WERI-Rb-1 (cell line): Measurements from ENCODE around the gene ZMYND19.
A peak's percentile ranks its signal among the peaks of the same experiment; 100 is the strongest.
"Not testable (repeated sequence)": the region's sequence is repeated elsewhere in the genome, so short reads cannot be mapped to it uniquely, and the experiment has no call there.

Experiments
- DNase-seq: peaks from one replicate; pipeline ENCODE4 v3.0.0-alpha.2; 2020
- H3K27ac ChIP-seq: fragments of 250-450 bp; sonication (Bioruptor Pico); 2 replicates; pipeline ENCODE4 v1.5.1; 2020; ENCODE audit warnings: mild to moderate bottlenecking, moderate library complexity
- H3K27me3 ChIP-seq: fragments of 250-450 bp; sonication (Bioruptor Pico); 2 replicates; pipeline ENCODE4 v1.5.1; 2021; ENCODE audit warnings: mild to moderate bottlenecking, low read depth, moderate library complexity; ENCODE audit not compliant: insufficient read depth, severe bottlenecking
- H3K36me3 ChIP-seq: fragments of 250-450 bp; sonication (Bioruptor Pico); 2 replicates; pipeline ENCODE4 v1.5.1; 2020; ENCODE audit warnings: mild to moderate bottlenecking, moderate library complexity
- H3K4me3 ChIP-seq: 2 replicates; pipeline ENCODE4 v1.5.1; 2011; ENCODE audit warnings: low read depth, mild to moderate bottlenecking, control low read depth, low read length
- H3K9me3 ChIP-seq: fragments of 250-450 bp; sonication (Bioruptor Pico); 2 replicates; pipeline ENCODE4 v1.5.1; 2021; ENCODE audit warnings: mild to moderate bottlenecking, moderate library complexity; ENCODE audit not compliant: severe bottlenecking
- CTCF ChIP-seq: IDR thresholded peaks from 2 replicates; pipeline ENCODE4 v1.5.1; 2011; ENCODE audit warnings: low read depth, mild to moderate bottlenecking, control low read depth, inconsistent platforms, low read length

Gene ZMYND19

DNA sequence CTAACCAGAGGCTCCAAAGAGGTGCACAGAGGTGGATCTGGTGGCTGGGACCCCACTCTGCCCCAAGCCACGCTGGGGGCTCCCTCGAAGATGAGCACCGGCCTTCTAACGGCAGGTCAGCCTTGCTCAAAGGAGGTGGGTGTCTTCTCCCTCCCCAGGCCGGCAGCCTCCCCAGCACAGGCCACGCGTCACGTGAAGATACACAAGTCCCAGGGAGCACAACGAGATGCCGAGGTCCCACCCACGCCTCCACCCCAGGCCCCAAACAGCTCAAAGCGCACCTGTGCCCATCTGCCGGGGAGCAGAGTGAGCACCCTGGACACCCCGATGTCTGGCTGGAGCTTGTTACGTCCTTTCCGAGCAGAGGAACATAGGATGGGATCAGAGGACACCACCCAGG, 52.3 kb downstream of the ZMYND19 start:
- Histone ChIP-seq H3K4me3 (no peak overlapping the region), H3K27ac (no peak overlapping the region), H3K27me3 (no peaks in the 10 kb centered on the region), H3K36me3 (no peaks in the 10 kb centered on the region), H3K9me3 (no peaks in the 10 kb centered on the region)
- no peak for TF ChIP-seq CTCF
- no peak for DNase-seq

- not testable (repeated sequence) for H3K36me3 ChIP-seq, DNase-seq, H3K27ac ChIP-seq, H3K9me3 ChIP-seq, H3K4me3 ChIP-seq, H3K27me3 ChIP-seq
These were observed 53.6 kb downstream of the ZMYND19 start for GRCh38 chr9:137536594-137537131.

DNA sequence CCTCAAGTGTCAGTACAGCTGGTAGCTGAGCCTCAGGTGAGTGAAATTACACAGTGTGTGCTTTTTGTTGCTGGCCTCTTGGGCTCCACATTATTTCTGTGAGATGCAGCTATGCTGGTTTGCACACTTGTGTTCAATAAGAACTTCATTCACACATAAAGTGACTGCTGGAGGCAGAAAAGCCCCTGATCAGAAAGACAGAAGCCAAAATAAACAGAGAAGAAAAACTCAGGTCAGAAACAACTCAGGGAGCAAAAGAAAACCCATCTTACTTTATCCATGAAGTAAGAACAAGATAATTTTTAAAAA, 55.2 kb downstream of the ZMYND19 start:
- Histone ChIP-seq H3K36me3 (no peaks in the 10 kb centered on the region), H3K9me3 (no peaks in the 10 kb centered on the region), H3K27ac (no peak overlapping the region), H3K4me3 (no peak overlapping the region), H3K27me3 (no peaks in the 10 kb centered on the region)
- no peak for DNase-seq
- no peak for TF ChIP-seq CTCF

DNA sequence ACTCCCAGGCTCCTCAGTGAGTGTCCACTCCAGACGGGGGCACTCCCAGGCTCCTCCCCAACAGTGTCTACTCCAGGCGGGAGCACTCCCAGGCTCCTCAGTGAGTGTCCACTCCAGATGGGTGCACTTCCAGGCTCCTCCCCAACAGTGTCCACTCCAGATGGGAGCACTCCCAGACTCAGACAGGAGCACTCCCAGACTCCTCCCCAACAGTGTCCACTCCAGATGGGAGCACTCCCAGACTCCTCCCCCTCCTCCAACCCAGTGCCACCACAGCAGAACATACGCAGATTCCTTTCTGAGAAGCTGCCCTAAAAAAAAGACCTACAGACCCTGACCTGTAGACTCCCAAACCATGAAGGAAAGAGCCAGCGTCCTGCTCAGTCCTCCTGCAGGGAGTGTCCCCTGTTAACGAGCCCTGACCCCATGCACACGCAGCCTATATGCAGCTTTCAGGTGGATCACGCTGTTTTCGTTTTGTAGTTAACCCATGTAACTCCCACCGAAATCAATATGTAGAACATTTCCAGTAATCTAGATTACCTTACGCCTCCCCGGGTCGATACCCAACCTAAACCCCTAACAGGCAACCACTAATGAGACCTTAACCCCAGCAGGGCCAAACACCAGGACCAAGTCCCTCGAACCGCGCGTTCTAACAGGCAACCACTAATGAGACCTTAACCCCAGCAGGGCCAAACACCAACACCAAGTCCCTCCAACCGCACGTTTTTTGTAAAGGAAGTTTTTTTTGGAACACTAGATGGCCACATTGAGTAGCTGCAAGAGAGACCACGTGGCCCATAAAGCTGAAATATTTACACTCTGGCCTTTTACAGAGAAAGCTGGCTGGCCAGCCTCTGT, 55.8 kb downstream of the ZMYND19 start:
- no peaks in the 10 kb centered on the region for H3K27me3 ChIP-seq
- H3K27ac ChIP-seq, result no peak overlapping the region
- peak; percentile 35 for DNase-seq
- H3K4me3 ChIP-seq, result no peak overlapping the region
- no peaks in the 10 kb centered on the region for H3K36me3 ChIP-seq
- peak; percentile 64 for TF ChIP-seq CTCF
- no peaks in the 10 kb centered on the region for H3K9me3 ChIP-seq

GRCh38 chr9:137532891-137533468, 57.3 kb downstream of the ZMYND19 start:
- H3K9me3 ChIP-seq, DNase-seq: not testable (repeated sequence)

More at GRCh38 chr9:137532891-137533468, 57.3 kb downstream of the ZMYND19 start:
- not testable (repeated sequence) for H3K4me3 ChIP-seq, H3K27ac ChIP-seq, H3K36me3 ChIP-seq, H3K27me3 ChIP-seq
